ENCODE measurements around the gene SMC5. TPM values are rescaled to one million over a fixed set of nuclear protein-coding genes. Genes with fewer than 3 reads are reported as not detected.

SMC5 gene
- total RNA-seq, 2 experiments from 2014 or later, result 42.3 to 44.9 TPM

DNA sequence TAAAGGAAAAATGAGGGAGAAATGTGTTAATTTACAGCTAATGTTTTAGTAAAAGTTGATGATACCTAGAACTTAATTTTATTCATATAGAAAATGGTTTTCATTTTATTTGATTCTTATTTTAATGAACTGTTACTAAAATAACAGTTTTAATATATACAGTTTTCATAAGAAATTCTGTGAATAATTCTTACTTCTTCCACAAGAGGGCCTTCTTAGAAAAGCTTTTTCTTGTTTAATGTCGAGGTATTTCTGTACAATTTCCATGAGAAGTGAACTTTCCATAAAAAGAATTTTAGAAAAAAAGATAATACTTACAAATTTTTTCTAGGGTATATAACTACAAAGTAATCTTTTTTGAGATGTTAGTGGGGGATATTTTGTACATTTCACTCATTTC is 81.8 kb downstream of the SMC5 start:
- Mint-ChIP-seq H3K36me3 (peaks cover 23% of the 10 kb centered on the region), H3K27ac (no peak overlapping the region), H3K4me3 (no peak overlapping the region), H3K4me1 (peaks cover 2% of the 10 kb centered on the region), H3K27me3 (no peaks in the 10 kb centered on the region), H3K9me3 (no peaks in the 10 kb centered on the region)
- ATAC-seq (ENCODE audit: low read depth) (no peak), DNase-seq (no peak)
- POLR2A ChIA-PET, result no interaction called here

DNA sequence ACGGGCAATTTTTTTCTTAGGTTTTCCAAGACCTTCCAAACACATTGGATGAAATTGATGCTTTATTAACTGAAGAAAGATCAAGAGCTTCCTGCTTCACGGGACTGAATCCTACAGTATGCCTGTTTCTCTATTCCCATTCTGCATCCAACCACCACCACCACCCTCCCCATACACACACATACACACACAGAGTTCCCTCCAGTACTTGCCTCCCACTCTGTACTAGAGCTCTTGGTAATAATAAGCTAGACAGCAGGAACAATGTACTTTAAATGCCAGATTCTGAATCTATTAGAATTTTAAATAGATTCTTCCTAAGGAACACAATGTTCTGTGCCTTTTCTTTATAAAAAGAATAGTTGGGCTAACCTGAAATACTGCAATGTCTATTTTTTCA is 88.3 kb downstream of the SMC5 start:
- ATAC-seq (ENCODE audit: low read depth) (no peak), DNase-seq (no peak)
- Mint-ChIP-seq H3K4me3 (no peak overlapping the region), H3K9me3 (no peaks in the 10 kb centered on the region), H3K4me1 (no peaks in the 10 kb centered on the region), H3K27ac (no peak overlapping the region), H3K27me3 (no peaks in the 10 kb centered on the region), H3K36me3 (peaks cover 22% of the 10 kb centered on the region)
- POLR2A ChIA-PET, result no interaction called here

DNA sequence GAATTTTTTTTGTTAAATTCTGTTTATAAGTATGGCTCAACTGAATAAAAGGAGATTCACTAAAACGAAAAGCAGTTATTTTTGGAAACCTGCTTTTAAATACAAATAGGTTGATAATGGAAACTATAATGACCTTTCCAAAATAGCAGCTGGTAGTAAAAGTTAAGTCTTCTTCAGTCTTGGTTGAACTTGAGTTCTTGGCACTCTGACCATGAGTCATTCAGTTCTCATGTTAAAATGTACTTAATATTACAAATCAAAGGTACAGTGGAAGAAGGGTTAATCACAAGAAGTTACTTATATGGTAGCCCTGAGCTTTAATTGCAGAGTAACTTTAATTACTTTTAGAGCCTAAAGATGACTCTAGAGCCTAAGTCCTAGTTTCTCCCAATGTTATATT is 93.6 kb downstream of the SMC5 start:
- no peak overlapping the region for H3K4me3 Mint-ChIP-seq
- no peak overlapping the region for H3K27ac Mint-ChIP-seq
- no peak for ATAC-seq (ENCODE audit: low read depth)
- peaks cover 14% of the 10 kb centered on the region for H3K36me3 Mint-ChIP-seq
- no peaks in the 10 kb centered on the region for H3K4me1 Mint-ChIP-seq
- H3K27me3 Mint-ChIP-seq, result no peaks in the 10 kb centered on the region
- POLR2A ChIA-PET, result no interaction called here
- DNase-seq, result no peak
- H3K9me3 Mint-ChIP-seq, result no peaks in the 10 kb centered on the region

DNA sequence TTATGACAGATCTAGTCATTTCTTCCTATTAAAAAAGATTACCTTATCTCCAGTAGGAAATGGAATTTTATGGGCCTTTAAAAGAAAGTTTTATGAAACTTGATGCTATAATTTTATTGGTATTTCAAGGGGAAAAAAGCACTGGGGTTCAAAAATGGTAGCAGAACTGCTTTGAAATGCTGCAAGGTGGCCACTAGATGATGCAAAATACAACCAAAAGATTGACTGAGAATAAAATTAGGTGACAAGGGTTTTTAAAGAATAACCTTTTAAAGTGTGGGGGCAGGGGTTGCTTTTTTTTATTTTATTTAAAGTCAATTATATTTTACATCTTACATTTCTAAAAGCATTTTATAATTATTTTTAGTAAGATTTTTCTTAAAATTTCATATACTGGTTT is 94.0 kb downstream of the SMC5 start:
- H3K4me1 Mint-ChIP-seq, result no peaks in the 10 kb centered on the region
- no peak overlapping the region for H3K4me3 Mint-ChIP-seq
- ATAC-seq (ENCODE audit: low read depth) (no peak), DNase-seq (no peak)
- H3K36me3 Mint-ChIP-seq, result peaks cover 14% of the 10 kb centered on the region
- no peaks in the 10 kb centered on the region for H3K27me3 Mint-ChIP-seq
- no peaks in the 10 kb centered on the region for H3K9me3 Mint-ChIP-seq
- no peak overlapping the region for H3K27ac Mint-ChIP-seq
- POLR2A ChIA-PET, result no interaction called here

DNA sequence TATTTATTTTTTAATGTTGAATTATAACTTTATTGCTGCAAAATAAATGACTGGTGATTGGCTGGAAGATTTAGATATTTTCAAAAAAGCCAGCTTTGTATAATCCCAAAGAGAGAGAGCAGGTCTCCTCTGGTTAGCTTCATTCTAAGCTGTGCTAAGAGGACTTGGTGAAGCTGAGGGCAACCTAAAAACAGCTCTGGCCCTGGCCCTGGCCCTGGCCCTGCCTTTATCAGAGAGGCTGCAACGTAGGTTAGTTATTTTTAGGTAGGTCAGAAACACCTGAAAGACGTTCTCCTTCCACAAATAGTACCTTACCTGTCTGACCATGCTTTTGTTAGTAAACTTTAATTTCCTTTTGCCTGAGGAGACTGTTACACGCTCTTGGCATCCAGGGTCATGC is 97.0 kb downstream of the SMC5 start:
- H3K4me3 Mint-ChIP-seq, result no peak overlapping the region
- ATAC-seq (ENCODE audit: low read depth) (no peak), DNase-seq (no peak)
- no peaks in the 10 kb centered on the region for H3K27me3 Mint-ChIP-seq
- H3K27ac Mint-ChIP-seq, result no peak overlapping the region
- H3K4me1 Mint-ChIP-seq, result no peaks in the 10 kb centered on the region
- POLR2A ChIA-PET, result interaction anchor here (0.6 kb wide), 1 partner anchor 18 kb away, joined by 6 read pairs; no protein-coding TSS in a partner anchor
- no peaks in the 10 kb centered on the region for H3K9me3 Mint-ChIP-seq
- H3K36me3 Mint-ChIP-seq, result peaks cover 13% of the 10 kb centered on the region

DNA sequence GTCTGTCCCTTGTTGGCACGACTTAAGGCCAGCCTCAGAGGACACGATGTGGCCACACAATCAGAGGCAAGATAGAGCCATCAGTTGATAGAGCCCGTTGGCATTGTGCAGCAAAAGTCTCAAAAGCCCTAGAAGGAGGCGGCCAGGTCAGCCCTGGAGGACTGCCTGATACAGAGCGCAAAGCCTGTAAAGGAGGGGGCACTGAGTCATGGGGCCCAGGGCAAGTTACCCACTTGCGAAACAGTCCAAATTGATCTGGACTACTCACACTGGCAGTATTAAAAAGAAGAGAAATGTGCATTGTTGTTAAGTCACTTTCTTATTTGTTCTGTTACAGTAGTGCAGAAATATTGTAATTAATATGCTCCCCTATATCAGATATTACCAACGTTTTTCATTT is 104.2 kb downstream of the SMC5 start:
- Mint-ChIP-seq H3K4me3 (no peak overlapping the region), H3K27me3 (no peaks in the 10 kb centered on the region), H3K9me3 (no peaks in the 10 kb centered on the region), H3K4me1 (no peaks in the 10 kb centered on the region), H3K36me3 (peaks cover 14% of the 10 kb centered on the region), H3K27ac (no peak overlapping the region)
- DNase-seq (no peak), ATAC-seq (ENCODE audit: low read depth) (no peak)
- POLR2A ChIA-PET, result no interaction called here

DNA sequence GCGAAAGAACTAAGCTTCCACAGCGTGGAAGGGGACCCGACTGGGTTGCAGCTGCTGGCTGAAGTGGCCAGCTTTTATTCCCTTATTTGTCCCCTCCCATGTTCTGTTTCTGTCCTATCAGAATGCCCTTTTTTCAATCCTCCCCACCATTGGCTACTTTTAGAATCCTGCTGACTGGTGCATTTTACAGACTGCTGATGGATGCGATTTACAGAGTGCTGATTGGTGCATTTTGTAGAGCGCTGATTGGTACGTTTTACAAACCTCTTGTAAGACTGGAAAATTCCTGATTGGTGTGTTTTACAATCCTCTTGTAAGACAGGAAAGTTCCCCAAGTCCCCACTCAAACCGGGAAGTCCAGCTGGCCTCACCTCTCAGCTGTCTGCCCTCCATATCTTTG is 105.0 kb downstream of the SMC5 start:
- POLR2A ChIA-PET, result no interaction called here
- no peak for DNase-seq
- Mint-ChIP-seq H3K36me3 (peaks cover 10% of the 10 kb centered on the region), H3K9me3 (no peaks in the 10 kb centered on the region), H3K27me3 (no peaks in the 10 kb centered on the region), H3K4me3 (no peak overlapping the region), H3K4me1 (no peaks in the 10 kb centered on the region), H3K27ac (no peak overlapping the region)
- ATAC-seq (ENCODE audit: low read depth), result no peak

DNA sequence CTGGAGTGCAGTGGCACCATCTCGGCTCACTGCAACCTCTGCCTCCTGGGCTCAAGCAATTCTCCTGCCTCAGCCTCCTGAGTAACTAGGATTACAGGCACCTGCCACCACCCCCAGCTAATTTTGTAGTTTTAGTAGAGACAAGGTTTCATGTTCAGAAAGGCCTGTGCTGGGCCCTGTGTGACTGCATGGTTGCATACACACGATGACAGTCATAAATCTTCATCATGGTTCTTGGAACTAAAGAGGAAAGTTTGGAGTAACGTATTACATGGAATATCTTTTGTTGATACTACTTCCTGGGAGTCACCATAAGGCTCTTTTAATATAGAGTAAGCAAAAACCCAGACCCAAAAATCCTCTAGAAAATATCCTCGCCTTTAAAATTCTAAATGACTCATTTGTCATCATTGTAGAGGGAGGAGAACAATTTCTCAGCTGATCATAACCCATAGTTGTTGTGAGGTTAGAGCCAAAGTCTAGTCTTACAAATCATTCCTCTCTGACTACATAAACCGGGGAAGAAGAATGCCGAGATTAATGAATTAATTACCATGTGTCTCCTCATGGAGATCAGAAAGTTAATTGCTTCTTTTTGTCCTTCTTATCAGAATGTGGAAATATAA is 108.6 kb downstream of the SMC5 start:
- no peak overlapping the region for H3K4me3 Mint-ChIP-seq
- H3K27ac Mint-ChIP-seq, result no peak overlapping the region
- peaks cover 7% of the 10 kb centered on the region for H3K36me3 Mint-ChIP-seq
- H3K27me3 Mint-ChIP-seq, result no peaks in the 10 kb centered on the region
- no peaks in the 10 kb centered on the region for H3K9me3 Mint-ChIP-seq
- POLR2A ChIA-PET, result no interaction called here
- peaks cover under 1% of the 10 kb centered on the region for H3K4me1 Mint-ChIP-seq
- ATAC-seq (ENCODE audit: low read depth) (no peak), DNase-seq (no peak)

DNA sequence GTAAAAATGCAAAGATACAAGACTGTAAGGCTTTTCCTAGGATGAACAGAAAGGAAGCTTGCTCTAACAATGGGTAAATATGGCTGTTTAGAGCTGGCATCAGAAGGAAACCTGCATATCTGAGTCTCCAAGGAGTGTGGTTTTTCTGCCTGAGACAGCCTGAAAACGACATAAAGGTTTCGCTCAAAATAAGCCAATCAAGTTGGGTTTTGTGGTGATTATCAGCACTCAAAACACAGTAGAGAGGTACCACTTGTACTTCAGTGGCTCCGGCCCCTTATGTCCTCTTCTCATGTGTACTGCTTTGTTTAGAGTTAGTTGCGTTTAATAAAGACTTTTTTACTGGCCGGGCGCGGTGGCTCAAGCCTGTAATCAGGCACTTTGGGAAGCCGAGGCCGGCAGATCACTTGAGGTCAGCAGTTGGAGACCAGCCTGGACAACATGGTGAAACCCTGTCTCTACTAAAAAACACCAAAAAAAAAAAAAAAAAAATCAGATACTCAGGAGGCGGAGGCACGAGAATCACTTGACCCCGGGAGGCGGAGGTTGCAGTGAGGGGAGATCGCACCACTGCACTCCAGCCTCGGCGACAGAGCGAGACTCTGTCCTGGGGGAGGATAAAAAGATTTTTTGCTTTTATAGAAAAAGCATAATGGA is 116.3 kb downstream of the SMC5 start:
- Mint-ChIP-seq H3K9me3 (no peaks in the 10 kb centered on the region), H3K4me3 (no peak overlapping the region), H3K36me3 (no peaks in the 10 kb centered on the region), H3K27me3 (no peaks in the 10 kb centered on the region), H3K27ac (no peak overlapping the region), H3K4me1 (peaks cover 3% of the 10 kb centered on the region)
- no peak for ATAC-seq (ENCODE audit: low read depth)
- no peak for DNase-seq
- POLR2A ChIA-PET, result no interaction called here

DNA sequence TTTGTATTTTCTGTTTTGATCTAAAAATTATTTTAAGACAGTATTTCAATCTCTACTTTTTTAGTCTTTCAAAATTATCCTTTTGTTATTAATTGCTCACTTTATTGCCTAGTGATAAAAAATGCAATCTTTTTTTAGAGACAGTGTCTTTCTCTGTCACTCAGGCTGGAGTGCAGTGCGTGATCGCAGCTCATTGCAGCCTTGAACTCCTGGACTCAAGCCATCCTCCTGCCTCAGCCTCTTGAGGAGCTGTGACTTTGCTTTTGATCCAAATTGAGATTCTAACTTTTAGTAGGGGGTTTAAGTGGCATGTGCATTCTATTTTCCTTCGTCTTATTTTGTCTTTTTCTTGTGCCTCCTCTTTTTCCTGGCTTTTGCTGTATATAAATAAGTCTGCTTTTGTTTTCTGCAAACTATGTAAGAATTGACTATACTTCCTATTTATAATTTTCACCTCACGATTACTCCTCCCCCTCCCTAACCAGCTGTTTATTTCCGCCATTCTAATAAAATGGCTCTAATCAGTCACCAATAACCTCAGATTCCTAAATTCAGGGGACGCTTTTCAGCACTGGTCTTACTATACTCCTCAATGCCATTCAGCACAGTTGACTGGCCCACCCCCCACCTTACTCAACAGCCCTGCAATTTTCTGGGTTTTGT is 123.4 kb downstream of the SMC5 start:
- POLR2A ChIA-PET, result no interaction called here
- no peak for ATAC-seq (ENCODE audit: low read depth)
- Mint-ChIP-seq H3K4me1 (no peaks in the 10 kb centered on the region), H3K36me3 (peaks cover 10% of the 10 kb centered on the region), H3K9me3 (no peaks in the 10 kb centered on the region), H3K27ac (no peak overlapping the region), H3K4me3 (no peak overlapping the region), H3K27me3 (no peaks in the 10 kb centered on the region)
- no peak for DNase-seq

DNA sequence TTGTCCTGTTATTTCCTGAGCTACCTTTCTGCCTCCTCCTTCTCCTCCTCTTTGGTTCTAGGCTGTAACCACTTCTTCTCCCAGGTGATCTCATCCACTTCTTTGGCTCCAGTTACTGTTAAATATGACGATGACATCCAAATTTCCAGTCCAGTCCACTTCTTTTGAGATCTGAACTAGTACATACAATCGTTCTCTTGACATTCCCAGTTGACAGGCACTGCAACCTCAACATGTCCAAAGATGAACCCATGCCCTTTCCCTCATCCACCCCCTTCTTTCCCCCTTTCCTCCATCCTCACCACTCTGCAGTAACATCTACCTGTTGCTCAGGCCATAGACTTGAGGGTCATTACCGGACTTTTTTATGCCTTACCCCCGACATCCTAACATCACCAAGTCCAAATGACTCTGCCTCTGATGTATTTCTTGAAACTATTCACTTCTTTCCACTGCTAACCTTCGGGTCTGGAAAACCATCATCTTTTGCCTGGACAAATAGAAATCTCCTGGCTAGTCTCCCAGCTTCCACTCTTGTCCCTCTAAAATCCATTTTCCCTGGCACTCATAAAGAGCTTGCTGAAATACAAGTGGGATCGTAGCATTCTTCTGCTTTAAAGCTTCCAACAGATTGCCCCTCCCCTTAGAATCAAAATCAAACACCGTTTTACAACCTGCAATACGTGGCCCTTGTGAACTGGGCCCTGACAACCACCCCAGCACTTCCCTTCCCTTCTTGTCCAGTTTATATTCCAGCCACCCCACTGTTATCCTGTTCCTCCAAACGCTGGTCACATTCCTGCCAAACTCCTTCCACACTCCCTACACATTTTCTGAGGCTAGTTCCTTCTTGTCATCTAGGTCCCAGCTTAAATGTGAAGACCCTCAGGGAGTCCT is 124.2 kb downstream of the SMC5 start:
- no peak overlapping the region for H3K4me3 Mint-ChIP-seq
- peaks cover 13% of the 10 kb centered on the region for H3K36me3 Mint-ChIP-seq
- H3K27ac Mint-ChIP-seq, result no peak overlapping the region
- no peaks in the 10 kb centered on the region for H3K27me3 Mint-ChIP-seq
- POLR2A ChIA-PET, result no interaction called here
- DNase-seq (no peak), ATAC-seq (ENCODE audit: low read depth) (no peak)
- H3K4me1 Mint-ChIP-seq, result peaks cover 5% of the 10 kb centered on the region
- no peaks in the 10 kb centered on the region for H3K9me3 Mint-ChIP-seq

DNA sequence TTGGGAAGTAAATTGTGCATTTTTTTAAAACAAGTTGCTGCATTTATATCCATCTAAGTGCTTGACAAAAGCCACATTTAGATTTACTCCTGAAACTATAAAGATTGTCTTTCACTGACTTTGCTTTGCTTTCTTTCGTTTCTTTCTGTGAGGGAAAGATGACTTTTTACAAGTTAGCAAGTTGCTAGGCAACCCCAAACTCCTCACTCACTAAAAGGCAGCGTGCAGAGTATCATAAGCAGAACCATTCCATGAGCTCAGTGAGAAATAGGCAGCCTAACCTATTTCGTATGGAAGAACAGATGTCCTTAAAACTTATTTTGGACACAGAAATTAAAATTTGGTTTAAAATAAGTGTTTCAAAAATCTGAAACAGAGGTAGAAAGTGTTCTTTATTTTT is 126.6 kb downstream of the SMC5 start:
- Mint-ChIP-seq H3K4me1 (peaks cover 13% of the 10 kb centered on the region), H3K27ac (no peak overlapping the region), H3K9me3 (no peaks in the 10 kb centered on the region), H3K27me3 (no peaks in the 10 kb centered on the region), H3K36me3 (peaks cover 16% of the 10 kb centered on the region), H3K4me3 (no peak overlapping the region)
- no peak for DNase-seq
- ATAC-seq (ENCODE audit: low read depth), result no peak
- POLR2A ChIA-PET, result interaction anchor here (0.5 kb wide), 1 partner anchor 127 kb away, joined by 3 read pairs; no protein-coding TSS in a partner anchor

DNA sequence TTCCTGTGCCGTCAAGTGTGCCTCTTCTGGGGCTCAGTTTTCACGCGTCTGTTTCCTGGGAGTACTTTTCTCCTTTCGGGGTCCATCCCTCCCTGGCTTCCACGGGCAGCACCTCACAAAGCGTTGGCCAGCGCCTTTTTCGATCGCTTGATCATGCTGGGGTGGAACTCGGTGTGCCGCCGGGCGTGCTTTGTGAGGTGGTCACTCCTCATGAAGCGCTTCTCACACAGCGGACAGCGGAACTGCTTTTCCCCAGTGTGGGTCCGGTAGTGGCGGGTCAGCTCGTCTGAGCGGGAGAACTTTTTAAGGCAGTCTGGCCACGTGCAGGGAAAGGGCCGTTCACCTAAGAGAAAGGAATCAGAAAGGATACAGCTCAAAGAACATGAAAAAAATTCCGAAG is 128.9 kb downstream of the SMC5 start:
- Mint-ChIP-seq H3K27ac (no peak overlapping the region), H3K4me1 (peaks cover 26% of the 10 kb centered on the region), H3K27me3 (no peaks in the 10 kb centered on the region), H3K4me3 (no peak overlapping the region), H3K36me3 (peaks cover 14% of the 10 kb centered on the region), H3K9me3 (no peaks in the 10 kb centered on the region)
- DNase-seq (no peak), ATAC-seq (ENCODE audit: low read depth) (no peak)
- POLR2A ChIA-PET, result no interaction called here

Measured in activated naive CD8-positive, alpha-beta T cell treated with anti-CD3 and anti-CD28 coated beads, Interleukin-2, amount 10 ng/mL, durations not matched to agents 7 days and 5 days (primary cell).